Measurements from ENCODE around the gene SLC7A10.

SLC7A10 gene

DNA sequence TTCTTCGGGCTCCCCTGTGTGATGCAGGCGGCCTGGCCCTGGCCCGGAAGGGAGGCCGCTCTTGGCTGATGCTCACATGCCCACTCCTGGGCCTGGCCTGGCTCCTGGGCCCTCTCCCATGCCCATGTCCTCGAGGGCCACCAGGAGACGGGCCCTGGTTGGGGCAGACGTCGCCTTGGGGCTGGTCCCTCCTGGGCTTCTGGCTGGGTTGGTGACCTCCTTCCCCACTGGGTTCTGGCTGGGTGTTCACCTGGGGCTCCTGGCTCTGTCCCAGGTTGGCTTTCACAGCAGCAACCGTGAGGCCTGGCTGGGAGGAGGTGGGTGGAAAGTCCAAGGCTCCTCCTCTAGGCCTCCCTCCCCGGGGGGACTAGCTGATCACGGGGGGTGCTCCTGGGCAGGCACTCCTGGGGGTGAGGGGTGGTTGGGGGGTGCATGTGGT, 15.5 kb upstream of the SLC7A10 start:
- no peak for DNase-seq (ENCODE audit: low spot score)
- ChIA-PET POLR2A (ENCODE audit: low non-redundant PET) (interaction anchor here (0.5 kb wide), 1 partner anchor 144 kb away, joined by 3 read pairs; no protein-coding TSS in a partner anchor), CTCF (interaction anchor here (0.6 to 1.9 kb wide), 10 partner anchors 29 to 802 kb away, joined by 3 to 21 read pairs (median 4); partner anchors contain the start of gene CEBPA)
- TF ChIP-seq, protein P1, sequence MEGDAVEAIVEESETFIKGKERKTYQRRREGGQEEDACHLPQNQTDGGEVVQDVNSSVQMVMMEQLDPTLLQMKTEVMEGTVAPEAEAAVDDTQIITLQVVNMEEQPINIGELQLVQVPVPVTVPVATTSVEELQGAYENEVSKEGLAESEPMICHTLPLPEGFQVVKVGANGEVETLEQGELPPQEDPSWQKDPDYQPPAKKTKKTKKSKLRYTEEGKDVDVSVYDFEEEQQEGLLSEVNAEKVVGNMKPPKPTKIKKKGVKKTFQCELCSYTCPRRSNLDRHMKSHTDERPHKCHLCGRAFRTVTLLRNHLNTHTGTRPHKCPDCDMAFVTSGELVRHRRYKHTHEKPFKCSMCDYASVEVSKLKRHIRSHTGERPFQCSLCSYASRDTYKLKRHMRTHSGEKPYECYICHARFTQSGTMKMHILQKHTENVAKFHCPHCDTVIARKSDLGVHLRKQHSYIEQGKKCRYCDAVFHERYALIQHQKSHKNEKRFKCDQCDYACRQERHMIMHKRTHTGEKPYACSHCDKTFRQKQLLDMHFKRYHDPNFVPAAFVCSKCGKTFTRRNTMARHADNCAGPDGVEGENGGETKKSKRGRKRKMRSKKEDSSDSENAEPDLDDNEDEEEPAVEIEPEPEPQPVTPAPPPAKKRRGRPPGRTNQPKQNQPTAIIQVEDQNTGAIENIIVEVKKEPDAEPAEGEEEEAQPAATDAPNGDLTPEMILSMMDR (conservative IDR thresholded peaks at IDR 0.05; ENCODE audit: low read depth), result no peak
- H3K27ac ChIP-seq, result no peak overlapping the region

GRCh38 chr19:33240181-33240771, 14.6 kb upstream of the SLC7A10 start:
- TF ChIP-seq, protein P1 (conservative IDR thresholded peaks at IDR 0.05; ENCODE audit: low read depth), result no peak
- no peak for DNase-seq (ENCODE audit: low spot score)
- no peak overlapping the region for H3K27ac ChIP-seq
- ChIA-PET CTCF (interaction anchor here (0.6 kb wide), 1 partner anchor 166 kb away, joined by 7 read pairs; no protein-coding TSS in a partner anchor), POLR2A (ENCODE audit: low non-redundant PET) (no interaction called here)

DNA sequence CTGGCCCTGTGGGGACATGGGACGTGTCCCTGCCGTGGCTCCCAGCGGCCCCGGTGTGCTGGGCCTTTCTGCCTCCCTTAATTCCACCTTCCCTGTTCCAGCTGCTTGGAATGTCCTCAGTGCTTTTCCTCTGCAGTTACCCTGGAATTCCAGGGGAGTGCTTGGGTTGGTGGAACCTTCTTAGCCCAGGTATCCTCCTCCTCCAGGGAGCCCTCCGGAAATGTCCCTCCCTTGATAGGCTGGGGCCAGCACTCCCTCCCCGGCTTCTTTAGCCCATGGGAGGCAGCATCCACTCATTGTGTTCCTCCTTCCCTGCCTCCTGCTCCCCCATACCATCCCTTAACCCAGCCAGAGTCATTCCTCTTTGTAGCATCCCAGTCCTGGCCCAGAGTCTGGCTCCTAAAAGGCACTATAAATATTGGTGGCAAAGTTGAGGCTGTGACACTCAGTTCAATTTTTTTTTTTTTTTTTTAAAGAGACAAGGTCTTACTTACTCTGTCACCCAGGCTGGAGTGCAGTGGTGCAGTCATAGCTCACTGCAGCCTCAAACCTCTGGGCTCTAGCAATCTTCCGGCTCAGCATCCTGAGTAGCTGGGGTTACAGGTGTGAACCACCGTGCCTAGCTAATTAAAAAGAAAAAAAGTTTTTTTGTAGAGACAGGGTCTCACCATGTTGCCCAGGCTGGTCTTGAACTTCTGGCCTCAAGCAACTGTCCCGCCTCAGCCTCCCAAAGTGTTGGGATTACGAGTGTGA, 13.7 kb upstream of the SLC7A10 start:
- no peak for DNase-seq (ENCODE audit: low spot score)
- CTCF ChIA-PET, result interaction anchor here (5.1 kb wide), 1 partner anchor 167 kb away, joined by 50 read pairs; no protein-coding TSS in a partner anchor

GRCh38 chr19:33238481-33239149, 13.0 kb upstream of the SLC7A10 start:
- POLR2A ChIA-PET (ENCODE audit: low non-redundant PET), result no interaction called here
- CTCF ChIA-PET, result interaction anchor here (1.0 to 5.1 kb wide), 2 partner anchors 54 to 167 kb away, joined by 3 to 50 read pairs; no protein-coding TSS in a partner anchor
- no peak overlapping the region for H3K27ac ChIP-seq
- TF ChIP-seq, protein P1 (conservative IDR thresholded peaks at IDR 0.05; ENCODE audit: low read depth), result no peak
- no peak for DNase-seq (ENCODE audit: low spot score)

More for the DNA sequence above, 13.7 kb upstream of the SLC7A10 start:
- TF ChIP-seq, protein P1 (conservative IDR thresholded peaks at IDR 0.05; ENCODE audit: low read depth), result no peak
- no peak overlapping the region for H3K27ac ChIP-seq
- POLR2A ChIA-PET (ENCODE audit: low non-redundant PET), result no interaction called here

DNA sequence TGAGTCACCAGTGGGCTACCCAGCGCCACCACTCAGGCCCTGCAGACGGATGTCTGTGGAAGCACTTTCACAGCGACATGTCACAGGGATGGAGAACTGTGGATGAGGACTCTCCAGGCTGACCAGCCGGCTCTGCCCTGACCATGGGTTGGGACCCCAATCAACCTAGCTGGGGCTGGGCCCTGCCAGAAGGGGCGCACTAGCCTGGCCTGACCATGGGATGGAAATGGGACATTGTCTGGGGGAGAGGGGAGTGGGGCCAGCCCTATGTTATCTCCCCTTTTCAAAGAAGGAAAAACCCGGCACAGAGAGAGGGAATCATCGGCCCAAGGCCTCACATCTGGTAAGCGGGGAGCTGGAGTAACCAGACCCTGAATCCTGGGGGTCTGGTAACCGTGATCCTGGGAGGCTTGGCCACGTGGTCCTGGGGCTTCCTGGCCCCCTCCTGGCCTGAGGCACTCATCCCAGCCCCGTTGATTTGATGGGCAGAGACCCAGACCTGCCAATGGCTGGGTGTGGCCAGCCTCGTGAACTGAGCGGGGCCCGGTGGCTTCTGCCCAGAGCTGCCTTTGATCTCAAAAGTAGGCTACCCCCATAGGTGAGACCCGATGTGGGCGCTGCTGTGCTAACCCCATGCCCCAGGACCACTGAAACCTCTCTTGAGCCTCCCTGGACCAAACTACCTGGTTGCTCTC, 11.2 kb upstream of the SLC7A10 start:
- no peak for DNase-seq (ENCODE audit: low spot score)
- CTCF ChIA-PET, result interaction anchor here (0.6 to 5.1 kb wide), 6 partner anchors 13 to 180 kb away, joined by 3 to 50 read pairs (median 8); partner anchors contain the start of gene CEBPA
- no peak overlapping the region for H3K27ac ChIP-seq
- TF ChIP-seq, protein P1 (conservative IDR thresholded peaks at IDR 0.05; ENCODE audit: low read depth), result no peak
- POLR2A ChIA-PET (ENCODE audit: low non-redundant PET), result no interaction called here

- no peak overlapping the region for H3K27ac ChIP-seq
- no peak for DNase-seq (ENCODE audit: low spot score)
- TF ChIP-seq, protein P1 (conservative IDR thresholded peaks at IDR 0.05; ENCODE audit: low read depth), result no peak
- POLR2A ChIA-PET (ENCODE audit: low non-redundant PET), result no interaction called here
- CTCF ChIA-PET, result interaction anchor here (0.6 to 5.1 kb wide), 11 partner anchors 13 to 232 kb away, joined by 3 to 50 read pairs (median 5); partner anchors contain the start of gene CEBPA
These were observed 10.3 kb upstream of the SLC7A10 start for GRCh38 chr19:33235996-33236350.
